OCI-LY1 (cell line): Measurements from ENCODE around the gene PELO.

ENCODE experiments used
- H2AFZ ChIP-seq: fragments of 200-600 bp; sonication (generic), shearing (Covaris generic); 2 replicates; pipeline ENCODE4 v1.6.0; 2014; ENCODE audit warnings: antibody characterized with exemption, mild to moderate bottlenecking, low read length
- H3F3A ChIP-seq: fragments of 200-600 bp; sonication (generic), shearing (Covaris generic); 2 replicates; pipeline ENCODE4 v1.6.0; 2014; ENCODE audit warnings: mild to moderate bottlenecking, antibody characterized with exemption, low read length, moderate library complexity; ENCODE audit not compliant: insufficient read depth
- H3K27ac ChIP-seq: fragments of 200-600 bp; sonication (generic); 2 replicates; pipeline ENCODE4 v1.5.1; 2014; ENCODE audit warnings: low read length, mixed run types, mild to moderate bottlenecking, low read depth; ENCODE audit not compliant: poor library complexity, severe bottlenecking
- H3K27me3 ChIP-seq: fragments of 200-600 bp; sonication (generic); 2 replicates; pipeline ENCODE4 v1.6.0; 2014; ENCODE audit warnings: antibody characterized with exemption, mild to moderate bottlenecking, low read length, moderate library complexity; ENCODE audit not compliant: insufficient read depth
- H3K36me3 ChIP-seq: fragments of 200-600 bp; sonication (generic); 2 replicates; pipeline ENCODE4 v1.6.1; 2014; ENCODE audit warnings: mild to moderate bottlenecking, antibody characterized with exemption, low read length, moderate library complexity, mixed read lengths; ENCODE audit not compliant: insufficient read depth
- H3K4me1 ChIP-seq: fragments of 200-600 bp; sonication (generic); 2 replicates; pipeline ENCODE4 v1.5.1; 2014; ENCODE audit warnings: mild to moderate bottlenecking, low read length, moderate library complexity; ENCODE audit not compliant: insufficient read depth, severe bottlenecking
- H3K4me2 ChIP-seq: fragments of 200-600 bp; sonication (generic), shearing (Covaris generic); 2 replicates; pipeline ENCODE4 v1.6.1; 2014; ENCODE audit warnings: low read length
- H3K4me3 ChIP-seq: fragments of 200-600 bp; sonication (generic); 2 replicates; pipeline ENCODE4 v1.5.1; 2014; ENCODE audit warnings: low read length, low read depth, mild to moderate bottlenecking, mixed read lengths; ENCODE audit not compliant: poor library complexity, severe bottlenecking
- H3K79me2 ChIP-seq: fragments of 200-600 bp; shearing (Covaris generic); 2 replicates; pipeline ENCODE4 v1.6.1; 2016; ENCODE audit warnings: mixed run types, low read length, mixed read lengths; ENCODE audit not compliant: insufficient read depth
- H3K9ac ChIP-seq: fragments of 200-600 bp; sonication (generic), shearing (Covaris generic); 2 replicates; pipeline ENCODE4 v1.6.1; 2014; ENCODE audit warnings: mild to moderate bottlenecking, low read length, mixed read lengths
- H3K9me2 ChIP-seq: fragments of 200-600 bp; sonication (generic), shearing (Covaris generic); 2 replicates; pipeline ENCODE4 v1.6.1; 2014; ENCODE audit warnings: low read depth, mild to moderate bottlenecking, low read length, mixed read lengths
- H3K9me3 ChIP-seq: fragments of 200-600 bp; shearing (Covaris generic); 2 replicates; pipeline ENCODE4 v1.6.1; 2014; ENCODE audit warnings: low read length, mixed read lengths
- H4K20me1 ChIP-seq: fragments of 200-600 bp; sonication (generic), shearing (Covaris generic); 2 replicates; pipeline ENCODE4 v1.6.0; 2016; ENCODE audit warnings: mild to moderate bottlenecking, low read length; ENCODE audit not compliant: insufficient read depth
- CTCF ChIP-seq: fragments of 200-600 bp; sonication (generic), shearing (Covaris generic); IDR thresholded peaks from 2 replicates; pipeline ENCODE4 v1.5.1; 2017; ENCODE audit warnings: mild to moderate bottlenecking, antibody characterized with exemption, low read length, moderate library complexity, mixed read lengths
- EZH2 ChIP-seq: fragments of 200-600 bp; sonication (generic), shearing (Covaris generic); IDR thresholded peaks from 2 replicates; pipeline ENCODE4 v1.8.0; 2017; ENCODE audit warnings: borderline replicate concordance, mixed run types, mild to moderate bottlenecking, antibody characterized with exemption, low read length, moderate library complexity, mixed read lengths

PELO gene

DNA sequence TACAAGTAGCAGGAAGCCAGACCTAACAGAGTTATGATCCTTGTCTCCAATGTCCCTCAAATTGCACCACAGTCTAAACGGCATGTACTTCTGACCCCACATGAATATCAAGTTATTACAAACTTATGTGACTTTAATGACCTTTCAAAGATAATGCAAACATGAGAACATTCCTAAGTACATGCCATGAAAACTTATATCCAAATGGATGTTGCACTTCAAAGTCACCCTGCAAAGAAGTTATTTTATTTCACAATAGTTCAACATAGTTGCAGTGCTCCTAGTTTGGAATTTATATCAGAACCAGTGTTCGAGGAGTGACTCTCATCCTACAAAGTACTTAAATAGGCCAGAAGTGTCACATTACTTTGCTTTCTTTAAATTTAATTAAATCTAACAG lies 41.2 kb upstream of the PELO start:
- no peak overlapping the region for H3K27ac ChIP-seq
- no peak for TF ChIP-seq CTCF
- TF ChIP-seq EZH2: no peak
- no peaks in the 10 kb centered on the region for H4K20me1 ChIP-seq
- H3K4me2 ChIP-seq: no peak overlapping the region
- no peak overlapping the region for H3K4me3 ChIP-seq
- no peak overlapping the region for H3K9ac ChIP-seq
- no peaks in the 10 kb centered on the region for H3K4me1 ChIP-seq
- H3F3A ChIP-seq: no peaks in the 10 kb centered on the region
- H3K36me3 ChIP-seq: no peaks in the 10 kb centered on the region
- H2AFZ ChIP-seq: no peak overlapping the region
- no peaks in the 10 kb centered on the region for H3K79me2 ChIP-seq
- H3K27me3 ChIP-seq: 0 out of 2 replicates have a peak, but pooled peaks cover 4% of the 10 kb centered on the region
- H3K9me3 ChIP-seq: no peaks in the 10 kb centered on the region
- no peaks in the 10 kb centered on the region for H3K9me2 ChIP-seq

DNA sequence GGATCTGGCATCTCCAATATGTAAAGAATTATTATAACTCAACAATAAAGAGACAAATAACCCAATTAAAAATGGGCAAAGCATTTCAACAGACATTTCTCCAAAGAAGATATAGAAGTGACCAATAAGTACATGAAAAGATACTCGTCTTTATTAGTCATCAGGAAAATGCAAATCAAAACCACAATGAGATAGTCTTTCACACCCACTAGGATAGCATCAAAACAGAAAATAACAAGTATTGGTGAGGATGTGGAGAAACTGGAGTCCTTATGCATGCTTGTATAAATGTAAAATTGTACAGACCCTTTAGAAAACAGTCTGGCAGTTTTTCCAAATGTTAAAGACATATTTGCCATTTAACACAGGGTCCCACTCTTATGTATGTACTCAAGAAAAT lies 39.1 kb upstream of the PELO start:
- H3K9ac ChIP-seq: no peak overlapping the region
- no peaks in the 10 kb centered on the region for H4K20me1 ChIP-seq
- no peaks in the 10 kb centered on the region for H3K4me1 ChIP-seq
- H3K27ac ChIP-seq: no peak overlapping the region
- no peaks in the 10 kb centered on the region for H3K27me3 ChIP-seq
- H3K36me3 ChIP-seq: no peaks in the 10 kb centered on the region
- no peak overlapping the region for H3K4me2 ChIP-seq
- H3K9me3 ChIP-seq: no peaks in the 10 kb centered on the region
- H3K4me3 ChIP-seq: no peak overlapping the region
- TF ChIP-seq CTCF (no peak), EZH2 (no peak)
- no peak overlapping the region for H2AFZ ChIP-seq
- H3K79me2 ChIP-seq: no peaks in the 10 kb centered on the region
- no peaks in the 10 kb centered on the region for H3K9me2 ChIP-seq
- no peaks in the 10 kb centered on the region for H3F3A ChIP-seq

DNA sequence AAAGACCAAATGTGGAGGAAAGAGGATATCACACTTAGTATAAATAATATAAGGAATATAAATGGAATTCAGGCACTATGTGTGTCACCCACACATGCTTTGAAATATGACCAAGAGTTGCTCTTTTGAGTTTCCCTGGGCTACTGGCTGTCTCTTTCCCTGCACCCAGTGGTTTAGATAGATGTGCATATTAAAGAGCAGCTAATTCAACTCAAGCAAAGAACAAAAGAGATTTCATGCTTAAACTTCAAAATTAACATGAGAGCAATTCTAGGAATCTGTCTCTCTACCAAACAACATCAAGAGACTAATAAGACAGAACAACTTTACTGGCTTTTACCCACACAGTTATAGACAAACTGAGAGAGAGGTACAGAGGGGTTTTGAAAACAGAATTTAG lies 38.0 kb upstream of the PELO start:
- no peaks in the 10 kb centered on the region for H3F3A ChIP-seq
- H3K9me2 ChIP-seq: no peaks in the 10 kb centered on the region
- no peaks in the 10 kb centered on the region for H3K79me2 ChIP-seq
- H3K4me2 ChIP-seq: no peak overlapping the region
- H2AFZ ChIP-seq: no peak overlapping the region
- H3K27me3 ChIP-seq: no peaks in the 10 kb centered on the region
- no peaks in the 10 kb centered on the region for H3K9me3 ChIP-seq
- H3K27ac ChIP-seq: no peak overlapping the region
- TF ChIP-seq EZH2: no peak
- TF ChIP-seq CTCF: no peak
- no peaks in the 10 kb centered on the region for H3K36me3 ChIP-seq
- H3K4me1 ChIP-seq: no peaks in the 10 kb centered on the region
- no peak overlapping the region for H3K4me3 ChIP-seq
- no peak overlapping the region for H3K9ac ChIP-seq
- H4K20me1 ChIP-seq: no peaks in the 10 kb centered on the region
